CD14-positive monocyte (primary cell): Measurements from ENCODE around the gene RNF26. TPM values are rescaled to one million over a fixed set of nuclear protein-coding genes. Genes with fewer than 3 reads are reported as not detected.

ENCODE experiments used
- DNase-seq, 3 donors: peaks; one replicate each; pipeline ENCODE4 v3.0.0-alpha.2; 2011 to 2022
- H2AFZ ChIP-seq: 2 replicates; pipeline ENCODE4 v1.6.0; 2012; ENCODE audit warnings: mild to moderate bottlenecking, low read depth, low read length, inconsistent platforms; ENCODE audit not compliant: insufficient read depth, poor library complexity, severe bottlenecking
- H3K27ac ChIP-seq, 2 donors: 1 replicate in 1 of 2; 2 replicates in 1 of 2; pipeline ENCODE4 v1.5.1; 2012 to 2013; ENCODE audit warnings: low read length in 2 of 2, control low read depth in 1 of 2, inconsistent platforms in 1 of 2, low read depth in 1 of 2, mild to moderate bottlenecking in 1 of 2
- H3K27me3 ChIP-seq, 2 donors: one replicate each; pipeline versions ENCODE4 v1.6.0 to v1.6.1; 2011 to 2013; ENCODE audit warnings: low read length in 2 of 2; ENCODE audit not compliant: control insufficient read depth in 2 of 2, insufficient read depth in 2 of 2
- H3K36me3 ChIP-seq, 2 donors: replicated peaks in 1 of 2; 1 replicate in 1 of 2; 2 replicates in 1 of 2; pipeline versions ENCODE4 v1.5.1 to v1.6.1; 2012 to 2013; ENCODE audit warnings: low read length in 2 of 2, control low read depth in 1 of 2, inconsistent platforms in 1 of 2, mild to moderate bottlenecking in 1 of 2; ENCODE audit not compliant: insufficient read depth in 2 of 2, control insufficient read depth in 1 of 2
- H3K4me1 ChIP-seq, 2 donors: 1 replicate in 1 of 2; 2 replicates in 1 of 2; pipeline versions ENCODE4 v1.5.1 to v1.6.1; 2012 to 2013; ENCODE audit warnings: low read length in 2 of 2, control low read depth in 1 of 2, inconsistent platforms in 1 of 2, mild to moderate bottlenecking in 1 of 2, moderate library complexity in 1 of 2; ENCODE audit not compliant: insufficient read depth in 2 of 2, control insufficient read depth in 1 of 2
- H3K4me2 ChIP-seq: replicated peaks from 2 replicates; pipeline ENCODE3; 2012; ENCODE audit warnings: low read length, moderate library complexity, mild to moderate bottlenecking; ENCODE audit not compliant: poor library complexity, severe bottlenecking; ENCODE audit errors: extremely low read depth
- H3K4me3 ChIP-seq, 3 experiments: fragments of 200-600 bp in 1 of 3; sonication (generic) in 1 of 3; replicated peaks in 1 of 3; 1 replicate in 2 of 3; 2 replicates in 1 of 3; pipeline ENCODE4 v1.5.1; 2011 to 2013; ENCODE audit warnings: low read length in 3 of 3, mild to moderate bottlenecking in 3 of 3, control low read depth in 2 of 3, low read depth in 2 of 3, inconsistent platforms in 1 of 3, moderate library complexity in 1 of 3
- H3K79me2 ChIP-seq: 2 replicates; pipeline ENCODE4 v1.6.0; 2012; ENCODE audit warnings: mild to moderate bottlenecking, control low read depth, inconsistent platforms, low read length, moderate library complexity; ENCODE audit not compliant: insufficient read depth
- H3K9ac ChIP-seq: 2 replicates; pipeline ENCODE4 v1.6.0; 2017; ENCODE audit warnings: low read length, mild to moderate bottlenecking; ENCODE audit not compliant: insufficient read depth, poor library complexity, severe bottlenecking
- H3K9me3 ChIP-seq, 2 donors: replicated peaks in 1 of 2; 1 replicate in 1 of 2; 2 replicates in 1 of 2; pipeline versions ENCODE4 v1.5.1 to v1.6.1; 2012 to 2013; ENCODE audit warnings: low read length in 2 of 2, control low read depth in 1 of 2; ENCODE audit not compliant: control insufficient read depth in 1 of 2, insufficient read depth in 1 of 2
- H4K20me1 ChIP-seq: 2 replicates; pipeline ENCODE4 v1.6.0; 2012; ENCODE audit warnings: mild to moderate bottlenecking, low read length, control low read depth, moderate library complexity; ENCODE audit not compliant: insufficient read depth
- H3K27ac Mint-ChIP-seq, 7 donors: one replicate each; pipeline ENCODE4 v1.8.0; 2020; ENCODE audit warnings: mild to moderate bottlenecking in 7 of 7, mixed read lengths in 7 of 7, moderate library complexity in 6 of 7, inconsistent platforms in 2 of 7
- H3K27me3 Mint-ChIP-seq, 3 donors: one replicate each; pipeline ENCODE4 v1.8.0; 2021 to 2022; ENCODE audit warnings: low read depth in 3 of 3, mild to moderate bottlenecking in 3 of 3, mixed read lengths in 3 of 3, moderate library complexity in 3 of 3, inconsistent platforms in 1 of 3
- H3K36me3 Mint-ChIP-seq, 2 donors: one replicate each; pipeline ENCODE4 v1.8.0; 2020; ENCODE audit warnings: mixed read lengths in 2 of 2, inconsistent platforms in 1 of 2, mild to moderate bottlenecking in 1 of 2
- H3K4me1 Mint-ChIP-seq: one replicate; pipeline ENCODE4 v1.8.0; 2020; ENCODE audit warnings: mild to moderate bottlenecking, mixed read lengths
- H3K4me3 Mint-ChIP-seq, 2 donors: one replicate each; pipeline ENCODE4 v1.8.0; 2020; ENCODE audit warnings: mild to moderate bottlenecking in 2 of 2, mixed read lengths in 2 of 2, moderate library complexity in 1 of 2
- H3K9me3 Mint-ChIP-seq, 7 donors: one replicate each; pipeline ENCODE4 v1.8.0; 2020 to 2022; ENCODE audit warnings: mixed read lengths in 7 of 7, mild to moderate bottlenecking in 6 of 7, moderate library complexity in 6 of 7, inconsistent platforms in 2 of 7
- WGBS: methylation state at CpG from one replicate; pipeline ENCODE4 v1.1.5; 2013; ENCODE audit warnings: missing lambda C conversion rate; ENCODE audit not compliant: insufficient coverage; 5-methylcytosine and 5-hydroxymethylcytosine counted together
- intact Hi-C, 2 donors: fragments of 100-400 bp; cut with micrococcal nuclease; formaldehyde crosslinking; loops; one replicate each; pipeline versions ENCODE4 v1.15.0 to v1.15.1; 2023
- polyA plus RNA-seq, 3 donors: library from polyadenylated mRNA; depleted of rRNA in 1 of 3; unstranded in 2 of 3; stranded (reverse) in 1 of 3; fragments of 300-500 nt in 2 of 3; fragments of >200 nt in 1 of 3; fragmentation: Illumina TruSeq in 2 of 3; gene quantifications; 1 replicate in 2 of 3; 2 replicates in 1 of 3; pipeline ENCODE4 v1.2.3, GENCODE V29; 2012 to 2021
- TF ChIP-seq, protein P1 (sequence below): fragments of 200-600 bp; IDR thresholded peaks from one replicate; pipeline ENCODE4 v1.8.0; 2022; ENCODE audit warnings: antibody characterized with exemption, mild to moderate bottlenecking

The RNF26 gene
- polyA plus RNA-seq, 3 donors = 6.8 to 27.6 (median 20.5) TPM

- peaks cover 8 to 29% of the 10 kb centered on the region in 2 donors for H3K27me3 ChIP-seq
- H3K36me3 ChIP-seq = no peaks in the 10 kb centered on the region
- 80% methylated on average over 5 of the region's 9 CpGs for WGBS
- H3K27ac Mint-ChIP-seq = no peak overlapping the region
- H3K4me2 ChIP-seq = no peak overlapping the region
- intact Hi-C loops = no loop called here
- no peaks in the 10 kb centered on the region for H3K36me3 Mint-ChIP-seq
- TF ChIP-seq, protein P1, sequence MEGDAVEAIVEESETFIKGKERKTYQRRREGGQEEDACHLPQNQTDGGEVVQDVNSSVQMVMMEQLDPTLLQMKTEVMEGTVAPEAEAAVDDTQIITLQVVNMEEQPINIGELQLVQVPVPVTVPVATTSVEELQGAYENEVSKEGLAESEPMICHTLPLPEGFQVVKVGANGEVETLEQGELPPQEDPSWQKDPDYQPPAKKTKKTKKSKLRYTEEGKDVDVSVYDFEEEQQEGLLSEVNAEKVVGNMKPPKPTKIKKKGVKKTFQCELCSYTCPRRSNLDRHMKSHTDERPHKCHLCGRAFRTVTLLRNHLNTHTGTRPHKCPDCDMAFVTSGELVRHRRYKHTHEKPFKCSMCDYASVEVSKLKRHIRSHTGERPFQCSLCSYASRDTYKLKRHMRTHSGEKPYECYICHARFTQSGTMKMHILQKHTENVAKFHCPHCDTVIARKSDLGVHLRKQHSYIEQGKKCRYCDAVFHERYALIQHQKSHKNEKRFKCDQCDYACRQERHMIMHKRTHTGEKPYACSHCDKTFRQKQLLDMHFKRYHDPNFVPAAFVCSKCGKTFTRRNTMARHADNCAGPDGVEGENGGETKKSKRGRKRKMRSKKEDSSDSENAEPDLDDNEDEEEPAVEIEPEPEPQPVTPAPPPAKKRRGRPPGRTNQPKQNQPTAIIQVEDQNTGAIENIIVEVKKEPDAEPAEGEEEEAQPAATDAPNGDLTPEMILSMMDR = no peak
- peaks cover 29 to 53% (median 30%) of the 10 kb centered on the region in 3 donors for H3K27me3 Mint-ChIP-seq
- peaks cover 0 to 2% (median 0%) of the 10 kb centered on the region in 7 donors for H3K9me3 Mint-ChIP-seq
- H3K4me3 Mint-ChIP-seq = peak overlapping the region in 1 of 2 donors; percentile 76
- no peaks in the 10 kb centered on the region for H3K79me2 ChIP-seq
- H3K9me3 ChIP-seq = no peaks in the 10 kb centered on the region
- H3K27ac ChIP-seq = no peak overlapping the region
- H3K4me1 ChIP-seq = peaks cover 0 to 7% of the 10 kb centered on the region in 2 donors
- H3K4me1 Mint-ChIP-seq = peaks cover 11% of the 10 kb centered on the region
- H3K9ac ChIP-seq = no peak overlapping the region
- no peak overlapping the region for H2AFZ ChIP-seq
- no peaks in the 10 kb centered on the region for H4K20me1 ChIP-seq
- H3K4me3 ChIP-seq = no peak overlapping the region
- DNase-seq = no peak
Measured at GRCh38 chr11:119355091-119355843, 20.9 kb downstream of the RNF26 start.

DNA sequence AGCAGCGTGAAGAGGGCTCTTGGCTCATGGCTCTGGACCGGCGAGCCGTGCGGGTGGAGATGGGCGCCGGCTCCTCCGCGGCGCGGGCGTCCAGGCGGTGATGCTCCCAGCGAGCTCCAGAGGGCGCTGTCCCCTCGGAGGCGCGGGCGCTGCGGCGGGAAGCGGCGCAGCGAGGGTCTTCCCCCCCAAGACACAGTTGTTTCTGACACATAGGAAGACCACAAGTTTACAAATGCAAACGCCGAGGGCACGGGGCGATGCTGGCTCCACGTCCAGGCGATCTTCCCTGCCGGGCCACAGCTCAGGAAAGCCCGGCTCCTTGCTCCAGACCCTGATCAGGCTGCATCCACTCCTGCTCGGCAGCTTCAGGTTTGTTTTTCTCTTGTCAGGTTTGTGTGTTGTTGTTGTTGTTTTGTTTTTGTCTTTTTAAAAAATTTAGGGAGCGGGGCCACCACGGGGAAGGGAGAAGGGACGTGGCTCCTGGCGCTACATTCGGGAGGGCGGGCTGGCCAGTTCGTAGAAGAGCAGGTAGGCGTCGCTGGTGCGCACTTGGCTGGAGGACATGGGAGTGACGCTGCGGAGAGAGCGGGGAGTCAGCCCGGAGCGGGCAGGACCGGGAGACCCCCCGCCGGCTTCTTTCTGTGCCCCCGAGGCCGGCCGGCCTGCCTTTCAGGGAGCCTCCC lies 22.2 kb downstream of the RNF26 start:
- H3K79me2 ChIP-seq = no peaks in the 10 kb centered on the region

More for the DNA sequence above, 22.2 kb downstream of the RNF26 start:
- Mint-ChIP-seq H3K4me3 (peak overlapping the region; percentile 85 to 98), H3K27ac (peak overlapping the region in 3 of 7 donors; percentile 27 to 84 (median 63)), H3K36me3 (no peaks in the 10 kb centered on the region), H3K27me3 (peaks cover 29 to 50% (median 30%) of the 10 kb centered on the region in 3 donors), H3K9me3 (peaks cover 0 to 2% (median 0%) of the 10 kb centered on the region in 7 donors), H3K4me1 (peaks cover 11% of the 10 kb centered on the region)
- H2AFZ ChIP-seq = peak overlapping the region; percentile 95
- TF ChIP-seq, protein P1 = peak; percentile 100
- H3K4me2 ChIP-seq = peak overlapping the region; percentile 99
- no peaks in the 10 kb centered on the region for H4K20me1 ChIP-seq
- DNase-seq = peak; percentile 68 to 75 (median 71)
- peaks cover 8 to 22% of the 10 kb centered on the region in 2 donors for H3K27me3 ChIP-seq
- peak overlapping the region; percentile 55 for H3K9ac ChIP-seq
- no peaks in the 10 kb centered on the region for H3K36me3 ChIP-seq
- no peaks in the 10 kb centered on the region for H3K9me3 ChIP-seq
- H3K4me1 ChIP-seq = peaks cover 0 to 7% of the 10 kb centered on the region in 2 donors
- intact Hi-C loops = loop anchor here (2.0 kb wide), 2 partner anchors 116 to 118 kb away; no protein-coding TSS in a partner anchor
- no peak overlapping the region for H3K27ac ChIP-seq
- H3K4me3 ChIP-seq = peak overlapping the region; percentile 44 to 81 (median 44)
- WGBS = 0% methylated on average over 43 of the region's 54 CpGs
